GM13976 (cell line): ENCODE data around the gene PIF1.
"Not testable (repeated sequence)": the region's sequence is repeated elsewhere in the genome, so short reads cannot be mapped to it uniquely, and the experiment has no call there.

Source experiments
- DNase-seq: peaks from one replicate; pipeline ENCODE4 v3.0.0; 2012; ENCODE audit warnings: low spot score
- in situ Hi-C: fragments of 300-500 bp; cut with MboI; formaldehyde crosslinking; loops from one replicate; pipeline ENCODE4 v1.12.0; 2022; ENCODE audit warnings: low sequenced_read_pairs, mixed read lengths, inconsistent platforms; ENCODE audit not compliant: unreplicated experiment
- TF ChIP-seq, protein P1 (sequence below): IDR thresholded peaks from 2 replicates; pipeline ENCODE4 v1.5.1; 2012; ENCODE audit warnings: borderline replicate concordance, mild to moderate bottlenecking; ENCODE audit not compliant: insufficient read depth; ENCODE audit errors: extremely low read depth, missing control alignments, control extremely low read depth

The PIF1 gene

DNA sequence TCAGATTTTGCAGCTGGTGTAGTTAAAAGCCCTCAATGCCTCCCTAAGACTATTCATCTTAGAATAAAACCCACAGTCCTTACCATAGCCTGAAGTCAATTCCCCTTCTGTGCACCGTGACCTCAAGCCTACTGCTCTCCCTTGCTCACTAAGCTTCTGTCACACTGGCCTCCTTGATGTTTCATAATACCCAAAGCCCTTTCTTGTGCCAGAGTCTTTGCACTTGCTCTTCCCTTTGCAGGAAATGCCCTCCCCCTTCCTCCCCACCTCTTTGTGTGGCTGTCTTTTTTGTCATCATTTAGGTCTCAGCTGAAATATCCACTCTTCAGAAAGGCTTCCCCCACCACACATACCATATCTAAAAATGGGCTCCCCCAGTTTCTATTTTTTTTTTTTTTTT lies 12.1 kb upstream of the PIF1 start:
- no peak for DNase-seq
- in situ Hi-C loops, result no loop called here
- TF ChIP-seq, protein P1, sequence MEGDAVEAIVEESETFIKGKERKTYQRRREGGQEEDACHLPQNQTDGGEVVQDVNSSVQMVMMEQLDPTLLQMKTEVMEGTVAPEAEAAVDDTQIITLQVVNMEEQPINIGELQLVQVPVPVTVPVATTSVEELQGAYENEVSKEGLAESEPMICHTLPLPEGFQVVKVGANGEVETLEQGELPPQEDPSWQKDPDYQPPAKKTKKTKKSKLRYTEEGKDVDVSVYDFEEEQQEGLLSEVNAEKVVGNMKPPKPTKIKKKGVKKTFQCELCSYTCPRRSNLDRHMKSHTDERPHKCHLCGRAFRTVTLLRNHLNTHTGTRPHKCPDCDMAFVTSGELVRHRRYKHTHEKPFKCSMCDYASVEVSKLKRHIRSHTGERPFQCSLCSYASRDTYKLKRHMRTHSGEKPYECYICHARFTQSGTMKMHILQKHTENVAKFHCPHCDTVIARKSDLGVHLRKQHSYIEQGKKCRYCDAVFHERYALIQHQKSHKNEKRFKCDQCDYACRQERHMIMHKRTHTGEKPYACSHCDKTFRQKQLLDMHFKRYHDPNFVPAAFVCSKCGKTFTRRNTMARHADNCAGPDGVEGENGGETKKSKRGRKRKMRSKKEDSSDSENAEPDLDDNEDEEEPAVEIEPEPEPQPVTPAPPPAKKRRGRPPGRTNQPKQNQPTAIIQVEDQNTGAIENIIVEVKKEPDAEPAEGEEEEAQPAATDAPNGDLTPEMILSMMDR, result no peak

DNA sequence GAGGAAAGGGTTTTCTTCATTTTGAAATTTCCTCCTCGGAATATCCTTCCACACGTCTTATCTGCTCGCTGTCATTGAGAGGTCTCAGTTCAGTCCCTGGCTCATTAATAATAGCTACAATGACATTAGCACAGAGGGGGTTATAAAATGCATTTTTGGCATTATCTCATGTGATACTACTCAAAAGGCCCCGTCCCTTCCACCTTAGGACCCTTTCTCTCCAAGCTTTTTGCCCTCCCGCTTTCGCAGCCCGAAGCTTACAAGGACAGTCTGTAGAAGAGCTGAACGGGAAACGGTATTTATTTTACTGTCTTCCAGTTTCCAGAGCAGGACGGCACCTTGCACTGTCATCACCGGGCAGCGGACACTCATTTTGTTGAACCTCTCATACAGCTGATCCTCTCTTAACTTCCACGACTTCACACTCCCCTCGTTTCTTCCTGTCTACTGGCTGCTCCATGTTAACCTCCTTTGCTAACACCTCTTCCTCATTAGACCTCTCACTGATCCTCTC lies 10.6 kb upstream of the PIF1 start:
- no peak for DNase-seq
- TF ChIP-seq, protein P1, result peak; percentile 19
- in situ Hi-C loops, result no loop called here

DNA sequence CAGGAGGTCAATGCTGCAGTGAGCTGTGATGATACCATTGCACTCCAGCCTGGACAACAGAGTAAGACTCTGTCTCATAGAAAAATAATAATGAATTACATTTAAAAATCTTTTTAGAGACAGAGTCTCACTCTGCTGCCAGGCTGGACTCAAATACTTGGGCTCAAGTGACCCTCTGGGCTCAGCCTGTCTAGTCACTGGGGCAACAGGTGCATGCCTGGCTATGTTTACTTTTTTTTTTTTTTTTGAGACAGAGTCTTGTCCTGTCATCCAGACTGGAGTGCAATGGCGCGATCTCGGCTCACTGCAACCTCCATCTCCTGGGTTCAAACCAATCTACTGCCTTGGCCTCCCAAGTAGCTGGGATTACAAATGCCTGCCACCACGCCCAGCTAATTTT lies 8.2 kb upstream of the PIF1 start:
- DNase-seq, result no peak
- in situ Hi-C loops, result no loop called here
- TF ChIP-seq, protein P1, result no peak

DNA sequence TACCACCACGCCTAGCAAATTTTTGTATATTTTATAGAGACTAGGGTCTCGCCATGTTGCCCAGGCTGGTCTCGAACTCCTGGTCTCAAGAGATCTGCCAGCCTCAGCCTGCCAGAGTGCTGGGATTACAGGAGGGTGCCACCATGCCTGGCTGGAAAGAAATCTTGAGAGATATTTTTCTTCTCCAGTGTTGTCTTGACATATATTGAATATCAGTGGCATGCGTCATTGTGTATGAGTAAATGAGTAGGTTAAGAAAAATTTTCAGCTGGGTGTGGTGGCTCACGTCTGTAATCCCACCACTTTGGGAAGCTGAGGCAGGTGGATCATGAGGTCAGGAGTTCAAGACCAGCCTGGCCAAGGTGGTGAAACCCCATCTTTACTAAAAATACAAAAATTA lies 3.5 kb upstream of the PIF1 start:
- DNase-seq, result no peak
- in situ Hi-C loops, result no loop called here
- TF ChIP-seq, protein P1, result no peak

DNA sequence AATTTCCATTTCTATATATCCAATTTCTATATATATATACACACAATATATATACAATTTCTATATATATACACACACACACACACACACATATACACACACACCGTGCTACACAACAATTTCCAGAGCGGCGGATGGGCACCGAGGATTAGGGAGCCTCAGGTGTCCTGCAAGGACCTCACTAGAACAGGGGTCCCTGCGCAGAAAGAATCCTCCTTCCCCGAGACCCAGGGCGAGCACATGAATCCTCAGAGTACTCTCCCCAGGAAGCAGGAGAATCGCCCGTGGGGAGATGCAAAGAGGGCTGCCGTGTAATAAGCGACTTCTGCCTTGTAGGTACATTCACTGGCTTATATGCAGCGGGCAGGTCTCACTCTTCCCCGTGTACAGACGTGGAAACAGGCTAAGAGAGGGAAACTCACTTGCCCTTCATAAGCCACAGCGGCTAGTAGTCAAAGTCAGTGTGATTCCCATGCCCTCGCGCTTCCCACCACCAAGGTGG lies 467 bp downstream of the PIF1 start:
- in situ Hi-C loops, result no loop called here
- TF ChIP-seq, protein P1, result no peak
- DNase-seq, result no peak

DNA sequence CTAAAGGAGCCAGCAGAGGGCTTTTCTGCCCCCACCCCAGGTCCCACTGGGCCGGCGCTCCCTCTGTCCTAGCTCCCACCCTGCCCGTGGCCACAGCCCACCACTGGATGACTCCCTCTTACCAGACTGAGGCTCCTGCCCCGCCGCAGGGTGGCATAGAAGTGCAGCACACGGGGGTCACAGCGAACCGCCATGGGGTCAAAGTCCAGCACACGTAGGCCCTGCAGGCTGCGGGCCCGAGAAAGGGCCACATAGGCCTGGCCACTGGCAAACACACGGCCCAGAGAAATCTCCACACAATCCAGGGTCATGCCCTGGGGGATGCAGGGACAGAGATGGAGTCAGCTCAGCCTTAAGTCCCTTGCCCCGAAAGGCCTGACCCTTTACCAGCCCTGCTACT lies 9.0 kb downstream of the PIF1 start:
- no peak for DNase-seq
- TF ChIP-seq, protein P1, result no peak
- in situ Hi-C loops, result no loop called here

DNA sequence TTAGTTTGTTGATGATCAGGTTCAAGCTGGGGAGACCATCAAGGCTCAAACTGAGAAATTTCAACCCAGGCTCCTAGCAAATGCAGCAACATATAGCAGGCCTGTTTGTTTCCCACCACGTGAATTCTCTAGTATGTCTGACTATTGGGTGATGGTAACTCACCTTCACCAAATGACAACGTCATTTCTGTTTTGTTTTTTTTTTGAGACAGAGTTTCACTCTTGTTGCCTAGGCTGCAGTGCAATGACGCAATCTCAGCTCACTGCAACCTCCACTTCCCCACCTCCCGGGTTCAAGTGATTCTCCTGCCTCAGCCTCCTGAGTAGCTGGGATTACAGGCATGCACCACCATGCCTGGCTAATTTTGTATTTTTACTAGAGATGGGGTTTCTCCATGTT lies 10.5 kb downstream of the PIF1 start:
- DNase-seq, in situ Hi-C loops: not testable (repeated sequence)

DNA sequence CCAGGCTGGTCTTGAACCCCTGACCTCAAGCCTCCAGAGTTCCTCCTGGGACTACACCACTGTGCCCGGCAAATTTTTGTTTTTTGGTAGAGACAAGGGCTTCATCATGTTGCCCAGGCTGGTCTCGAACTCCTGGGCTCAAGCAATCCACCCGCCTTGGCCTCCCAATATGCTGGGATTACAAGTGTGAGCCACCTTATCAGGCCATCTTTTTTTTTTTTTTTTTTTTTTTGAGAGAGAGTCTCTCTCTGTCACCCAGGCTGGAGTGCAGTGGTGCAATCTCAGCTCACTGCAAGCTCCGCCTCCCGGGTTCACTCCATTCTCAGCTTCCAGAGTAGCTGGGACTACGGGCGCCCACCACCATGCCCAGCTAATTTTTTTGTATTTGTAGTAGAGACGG lies 11.2 kb downstream of the PIF1 start:
- in situ Hi-C loops, DNase-seq: not testable (repeated sequence)
